Measurements from ENCODE around the gene SETDB1. TPM values are rescaled to one million over a fixed set of nuclear protein-coding genes. Genes with fewer than 3 reads are reported as not detected.
A peak's percentile ranks its signal among the peaks of the same experiment; 100 is the strongest.

SETDB1 gene
- total and polyA plus RNA-seq, 4 experiments from 2014 or later = 9.8 to 72.6 (median 42.8) TPM

GRCh38 chr1:150999926-151000325, 73.8 kb downstream of the SETDB1 start:
- Mint-ChIP-seq H3K4me3 (no peak overlapping the region), H3K4me1 (peaks cover 31 to 59% (median 41%) of the 10 kb centered on the region in 4 donors), H3K27me3 (no peaks in the 10 kb centered on the region), H3K9me3 (peaks cover 0 to 1% (median 0%) of the 10 kb centered on the region in 8 donors), H3K27ac (peak overlapping the region in 3 of 7 donors; percentile 24 to 89 (median 64)), H3K36me3 (peaks cover 27 to 58% of the 10 kb centered on the region in 2 donors)
- H3K4me3 ChIP-seq (ENCODE audit: low read length in 2 of 2) = no peak overlapping the region
- ChIA-PET POLR2A (ENCODE audit: partially characterized antibody) (interaction anchor here (0.6 to 0.9 kb wide), 3 partner anchors 17 to 303 kb away, joined by 3 read pairs; partner anchors contain the start of gene GOLPH3L), CTCF (ENCODE audit: partially characterized antibody) (interaction anchor here (0.9 to 14.9 kb wide), 4 partner anchors 9 to 439 kb away, joined by 3 to 255 read pairs (median 5); partner anchors contain the start of genes ANXA9, CERS2 and PRUNE1)
- no peaks in the 10 kb centered on the region for H3K9me3 ChIP-seq (ENCODE audit: control insufficient read depth in 1 of 2, low read length in 2 of 2)
- H3K4me1 ChIP-seq (ENCODE audit: insufficient read depth, low read length) = peaks cover 49% of the 10 kb centered on the region
- H3K36me3 ChIP-seq (ENCODE audit: insufficient read depth, low read length) = peaks cover 37% of the 10 kb centered on the region
- DNase-seq = no peak
- no peaks in the 10 kb centered on the region for H3K27me3 ChIP-seq (ENCODE audit: insufficient read depth, low read length)
- H3K27ac ChIP-seq (ENCODE audit: low read depth, low read length) = no peak overlapping the region
- intact Hi-C loops (cut with micrococcal nuclease) = loop anchor here (5.0 kb wide), 1 partner anchor 743 kb away; the partner anchor contains the start of gene CA14

DNA sequence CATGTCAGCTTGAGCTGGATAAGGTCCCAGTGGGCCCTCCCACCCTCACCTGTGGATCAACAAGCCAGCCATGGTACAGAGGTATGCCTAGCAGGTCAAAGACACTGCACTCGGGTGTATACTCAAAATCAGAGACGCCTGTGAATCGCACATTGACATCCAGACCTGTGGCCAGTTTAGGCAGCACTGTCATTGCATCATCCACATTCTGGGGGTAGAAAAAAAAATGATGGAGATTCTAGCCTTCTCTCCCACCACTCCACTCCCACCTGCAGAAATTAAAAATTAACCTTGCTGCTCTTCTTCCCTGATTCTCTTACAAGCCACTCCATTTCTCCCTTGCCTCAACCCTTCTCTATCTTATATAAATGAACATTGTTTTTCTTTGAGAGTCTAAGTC, 74.2 kb downstream of the SETDB1 start:
- peaks cover 52% of the 10 kb centered on the region for H3K4me1 ChIP-seq (ENCODE audit: insufficient read depth, low read length)
- peaks cover 27 to 59% of the 10 kb centered on the region in 2 donors for H3K36me3 Mint-ChIP-seq
- POLR2A ChIA-PET (ENCODE audit: partially characterized antibody) = interaction anchor here (0.9 to 1.4 kb wide), 3 partner anchors 25 to 72 kb away, joined by 3 read pairs; partner anchors contain the start of gene CERS2

GRCh38 chr1:151001602-151002001, 75.4 kb downstream of the SETDB1 start:
- Histone ChIP-seq H3K4me1 (ENCODE audit: insufficient read depth, low read length) (peaks cover 56% of the 10 kb centered on the region), H3K27me3 (ENCODE audit: insufficient read depth, low read length) (no peaks in the 10 kb centered on the region), H3K27ac (ENCODE audit: low read depth, low read length) (no peak overlapping the region), H3K4me3 (ENCODE audit: low read length in 2 of 2) (no peak overlapping the region), H3K9me3 (ENCODE audit: control insufficient read depth in 1 of 2, low read length in 2 of 2) (no peaks in the 10 kb centered on the region), H3K36me3 (ENCODE audit: insufficient read depth, low read length) (peaks cover 37% of the 10 kb centered on the region)
- ChIA-PET POLR2A (ENCODE audit: partially characterized antibody) (interaction anchor here (0.6 to 1.4 kb wide), 4 partner anchors 26 to 234 kb away, joined by 3 read pairs; partner anchors contain the start of genes C1orf56 and CERS2), CTCF (ENCODE audit: partially characterized antibody) (interaction anchor here (1.1 to 14.9 kb wide), 6 partner anchors 9 to 746 kb away, joined by 3 to 255 read pairs (median 4); partner anchors contain the start of genes ANXA9 and CERS2)
- H3K36me3 Mint-ChIP-seq = peaks cover 27 to 61% of the 10 kb centered on the region in 2 donors
- H3K4me3 Mint-ChIP-seq = peak overlapping the region in 6 of 8 donors; percentile 19 to 89 (median 66)
- peak overlapping the region in 5 of 7 donors; percentile 71 to 96 (median 88) for H3K27ac Mint-ChIP-seq
- H3K9me3 Mint-ChIP-seq = no peaks in the 10 kb centered on the region
- DNase-seq = no peak
- intact Hi-C loops (cut with micrococcal nuclease) = no loop called here
- H3K4me1 Mint-ChIP-seq = peaks cover 36 to 67% (median 47%) of the 10 kb centered on the region in 4 donors
- no peaks in the 10 kb centered on the region for H3K27me3 Mint-ChIP-seq

More for the DNA sequence above, 74.2 kb downstream of the SETDB1 start:
- DNase-seq = no peak
- H3K27me3 ChIP-seq (ENCODE audit: insufficient read depth, low read length) = no peaks in the 10 kb centered on the region
- H3K27ac ChIP-seq (ENCODE audit: low read depth, low read length) = no peak overlapping the region
- peak overlapping the region; percentile 7 to 89 (median 53) for H3K27ac Mint-ChIP-seq
- H3K4me3 Mint-ChIP-seq = no peak overlapping the region
- H3K27me3 Mint-ChIP-seq = no peaks in the 10 kb centered on the region
- H3K9me3 ChIP-seq (ENCODE audit: control insufficient read depth in 1 of 2, low read length in 2 of 2) = no peaks in the 10 kb centered on the region
- CTCF ChIA-PET (ENCODE audit: partially characterized antibody) = interaction anchor here (1.1 to 14.9 kb wide), 5 partner anchors 19 to 745 kb away, joined by 3 to 255 read pairs (median 6); partner anchors contain the start of genes ANXA9 and CERS2
- no peak overlapping the region for H3K4me3 ChIP-seq (ENCODE audit: low read length in 2 of 2)
- H3K9me3 Mint-ChIP-seq = peaks cover 0 to 1% (median 0%) of the 10 kb centered on the region in 8 donors
- H3K4me1 Mint-ChIP-seq = peaks cover 32 to 63% (median 41%) of the 10 kb centered on the region in 4 donors
- intact Hi-C loops (cut with micrococcal nuclease) = no loop called here
- H3K36me3 ChIP-seq (ENCODE audit: insufficient read depth, low read length) = peaks cover 37% of the 10 kb centered on the region

DNA sequence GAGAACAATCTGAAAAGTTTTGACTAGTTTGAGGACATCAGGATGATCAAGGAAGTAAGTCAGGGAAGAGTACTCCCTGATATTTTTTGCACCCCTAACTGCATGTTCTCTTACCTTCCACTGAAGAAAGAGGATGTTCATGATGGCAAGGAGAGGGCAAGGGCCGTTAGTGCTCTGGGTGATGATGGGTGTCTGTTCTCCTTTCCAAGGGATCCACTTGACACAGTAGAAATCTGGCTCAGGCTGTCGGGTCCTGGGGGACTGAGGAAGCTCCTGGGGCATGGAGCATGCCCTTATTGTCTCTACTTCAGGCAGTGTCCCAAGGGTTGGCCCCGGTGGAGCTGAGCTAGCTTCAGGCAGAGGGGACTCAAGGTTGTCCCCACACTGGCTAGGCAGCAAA, 75.9 kb downstream of the SETDB1 start:
- no peak for DNase-seq
- H3K27me3 Mint-ChIP-seq = no peaks in the 10 kb centered on the region
- Histone ChIP-seq H3K4me3 (ENCODE audit: low read length in 2 of 2) (no peak overlapping the region), H3K4me1 (ENCODE audit: insufficient read depth, low read length) (peaks cover 60% of the 10 kb centered on the region), H3K27ac (ENCODE audit: low read depth, low read length) (peak overlapping the region; percentile 53), H3K9me3 (ENCODE audit: control insufficient read depth in 1 of 2, low read length in 2 of 2) (no peaks in the 10 kb centered on the region), H3K27me3 (ENCODE audit: insufficient read depth, low read length) (no peaks in the 10 kb centered on the region), H3K36me3 (ENCODE audit: insufficient read depth, low read length) (peaks cover 37% of the 10 kb centered on the region)
- H3K36me3 Mint-ChIP-seq = peaks cover 22 to 58% of the 10 kb centered on the region in 2 donors
- ChIA-PET POLR2A (ENCODE audit: partially characterized antibody) (interaction anchor here (0.7 to 1.6 kb wide), 3 partner anchors 27 to 56 kb away, joined by 3 to 9 read pairs (median 3); partner anchors contain the start of genes CDC42SE1 and CERS2), CTCF (ENCODE audit: partially characterized antibody) (interaction anchor here (1.0 to 14.9 kb wide), 4 partner anchors 10 to 97 kb away, joined by 3 to 255 read pairs (median 4); partner anchors contain the start of genes ANXA9 and CERS2)
- peak overlapping the region; percentile 60 to 96 (median 88) for H3K27ac Mint-ChIP-seq
- H3K9me3 Mint-ChIP-seq = no peaks in the 10 kb centered on the region
- intact Hi-C loops (cut with micrococcal nuclease) = no loop called here
- H3K4me3 Mint-ChIP-seq = peak overlapping the region in 6 of 8 donors; percentile 19 to 89 (median 80)
- H3K4me1 Mint-ChIP-seq = peaks cover 38 to 71% (median 52%) of the 10 kb centered on the region in 4 donors

GRCh38 chr1:151002611-151003010, 76.4 kb downstream of the SETDB1 start:
- H3K4me3 Mint-ChIP-seq = peak overlapping the region; percentile 74 to 89 (median 84)
- Histone ChIP-seq H3K27ac (ENCODE audit: low read depth, low read length) (peak overlapping the region; percentile 53), H3K27me3 (ENCODE audit: insufficient read depth, low read length) (no peaks in the 10 kb centered on the region), H3K36me3 (ENCODE audit: insufficient read depth, low read length) (peaks cover 35% of the 10 kb centered on the region), H3K9me3 (ENCODE audit: control insufficient read depth in 1 of 2, low read length in 2 of 2) (no peaks in the 10 kb centered on the region), H3K4me1 (ENCODE audit: insufficient read depth, low read length) (peaks cover 66% of the 10 kb centered on the region), H3K4me3 (ENCODE audit: low read length in 2 of 2) (peak overlapping the region; percentile 34 to 37)
- ChIA-PET CTCF (ENCODE audit: partially characterized antibody) (interaction anchor here (0.5 to 14.9 kb wide), 6 partner anchors 9 to 747 kb away, joined by 3 to 255 read pairs (median 4); partner anchors contain the start of genes ANXA9, CERS2 and GABPB2), POLR2A (ENCODE audit: partially characterized antibody) (interaction anchor here (1.3 to 1.6 kb wide), 3 partner anchors 25 to 56 kb away, joined by 4 to 9 read pairs (median 5); partner anchors contain the start of genes C1orf56 and CDC42SE1)
- no peak for DNase-seq
- no peaks in the 10 kb centered on the region for H3K27me3 Mint-ChIP-seq
- intact Hi-C loops (cut with micrococcal nuclease) = no loop called here
- peaks cover 18 to 52% of the 10 kb centered on the region in 2 donors for H3K36me3 Mint-ChIP-seq
- no peaks in the 10 kb centered on the region for H3K9me3 Mint-ChIP-seq
- H3K4me1 Mint-ChIP-seq = peaks cover 42 to 73% (median 57%) of the 10 kb centered on the region in 4 donors
- H3K27ac Mint-ChIP-seq = peak overlapping the region; percentile 87 to 97 (median 94)

DNA sequence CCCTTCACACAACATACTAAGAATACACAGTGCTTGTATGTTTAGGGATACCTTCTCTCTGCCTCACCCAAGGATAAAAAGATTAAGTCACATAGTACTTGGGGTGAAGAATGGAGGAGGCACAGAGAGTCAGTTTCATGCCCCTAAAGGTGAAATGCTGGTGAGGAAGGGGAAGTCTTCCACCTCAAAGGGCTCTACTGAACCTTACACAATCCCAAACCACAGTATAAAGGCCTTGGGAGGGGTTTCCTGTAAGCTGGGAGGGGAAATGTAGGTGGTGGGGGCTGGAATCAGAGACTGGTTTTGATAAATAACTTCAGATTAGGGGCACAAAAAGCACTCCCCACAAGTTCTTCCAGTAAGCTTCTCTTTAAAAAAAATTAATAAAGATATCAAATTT, 77.0 kb downstream of the SETDB1 start:
- peak overlapping the region; percentile 34 to 37 for H3K4me3 ChIP-seq (ENCODE audit: low read length in 2 of 2)
- H3K4me1 ChIP-seq (ENCODE audit: insufficient read depth, low read length) = peaks cover 70% of the 10 kb centered on the region
- Mint-ChIP-seq H3K36me3 (peaks cover 18 to 52% of the 10 kb centered on the region in 2 donors), H3K4me3 (peak overlapping the region; percentile 74 to 89 (median 84)), H3K9me3 (no peaks in the 10 kb centered on the region), H3K4me1 (peaks cover 48 to 79% (median 63%) of the 10 kb centered on the region in 4 donors), H3K27me3 (no peaks in the 10 kb centered on the region), H3K27ac (peak overlapping the region; percentile 87 to 97 (median 94))
- CTCF ChIA-PET (ENCODE audit: partially characterized antibody) = interaction anchor here (0.5 to 14.9 kb wide), 8 partner anchors 9 to 747 kb away, joined by 3 to 255 read pairs (median 3); partner anchors contain the start of genes ANXA9, CERS2 and GABPB2
- H3K36me3 ChIP-seq (ENCODE audit: insufficient read depth, low read length) = peaks cover 30% of the 10 kb centered on the region
- H3K27ac ChIP-seq (ENCODE audit: low read depth, low read length) = peak overlapping the region; percentile 53
- H3K9me3 ChIP-seq (ENCODE audit: control insufficient read depth in 1 of 2, low read length in 2 of 2) = no peaks in the 10 kb centered on the region
- intact Hi-C loops (cut with micrococcal nuclease) = no loop called here
- peak in 4 of 5 donors; percentile 17 to 31 (median 24) for DNase-seq
- POLR2A ChIA-PET (ENCODE audit: partially characterized antibody) = interaction anchor here (0.8 to 1.6 kb wide), 7 partner anchors 25 to 324 kb away, joined by 3 to 9 read pairs (median 5); partner anchors contain the start of genes C1orf56, CDC42SE1, TNFAIP8L2 and VPS72
- H3K27me3 ChIP-seq (ENCODE audit: insufficient read depth, low read length) = no peaks in the 10 kb centered on the region

Data from CD4-positive, alpha-beta memory T cell (primary cell).